Sigmoid colon (tissue), 7 donors: ENCODE data around the gene HOXD12. TPM values are rescaled to one million over a fixed set of nuclear protein-coding genes. Genes with fewer than 3 reads are reported as not detected.
A peak's percentile ranks its signal among the peaks of the same experiment; 100 is the strongest.

Experiments used
- DNase-seq: peaks from one replicate; pipeline ENCODE4 v3.0.0-alpha.2; 2019
- H3K27ac ChIP-seq, 4 donors: fragments of 200-600 bp; sonication (generic); one replicate each; pipeline ENCODE4 v1.5.1; 2016 to 2019; ENCODE audit warnings: mild to moderate bottlenecking in 1 of 4
- H3K27me3 ChIP-seq, 3 donors: fragments of 200-600 bp; sonication (generic); one replicate each; pipeline ENCODE4 v1.5.1; 2019; ENCODE audit warnings: mild to moderate bottlenecking in 1 of 3
- H3K36me3 ChIP-seq, 4 donors: fragments of 200-600 bp; sonication (generic); one replicate each; pipeline ENCODE4 v1.5.1; 2016 to 2019
- H3K4me1 ChIP-seq, 4 donors: fragments of 200-600 bp; sonication (generic); one replicate each; pipeline ENCODE4 v1.5.1; 2017 to 2019
- H3K4me3 ChIP-seq, 4 donors: fragments of 200-600 bp; sonication (generic); one replicate each; pipeline ENCODE4 v1.5.1; 2017 to 2019; ENCODE audit warnings: mild to moderate bottlenecking in 2 of 4, moderate library complexity in 1 of 4
- H3K9me3 ChIP-seq, 4 donors: fragments of 200-600 bp in 3 of 4; sonication (generic) in 3 of 4; one replicate each; pipeline versions ENCODE4 v1.5.1 to v1.6.1; 2013 to 2019
- CTCF ChIP-seq, 4 experiments: fragments of 450-650 bp in 3 of 4; fragments of 200-600 bp in 1 of 4; IDR thresholded peaks; one replicate each; pipeline ENCODE4 v1.5.1; 2016 to 2019; ENCODE audit warnings: antibody characterized with exemption in 4 of 4, mild to moderate bottlenecking in 3 of 4, moderate library complexity in 2 of 4
- EP300 ChIP-seq, 4 donors: sonication (generic); formaldehyde crosslinking; IDR thresholded peaks; one replicate each; pipeline ENCODE4 v1.6.1; 2017; ENCODE audit warnings: antibody characterized with exemption in 4 of 4
- POLR2A ChIP-seq, 2 donors: fragments of 450-650 bp; IDR thresholded peaks; one replicate each; pipeline ENCODE4 v1.6.1; 2016; ENCODE audit warnings: antibody characterized with exemption in 2 of 2, mild to moderate bottlenecking in 2 of 2, moderate library complexity in 2 of 2
- POLR2AphosphoS5 ChIP-seq, 4 donors: sonication (generic); formaldehyde crosslinking; IDR thresholded peaks; one replicate each; pipeline ENCODE4 v1.6.1; 2017; ENCODE audit warnings: antibody characterized with exemption in 4 of 4
- WGBS, 2 donors: extraction: QIAGEN DNeasy Blood & Tissue Kit; methylation state at CpG; one replicate each; pipeline ENCODE4 v1.1.7; 2013; 5-methylcytosine and 5-hydroxymethylcytosine counted together
- intact Hi-C: fragments of 100-400 bp; cut with DNase I; formaldehyde crosslinking; loops from one replicate; pipeline ENCODE4 v1.15.1; 2023
- polyA plus RNA-seq, 3 donors: library from polyadenylated mRNA; stranded (reverse); fragments of 200-250 nt; gene quantifications; one replicate each; pipeline ENCODE4 v1.2.3, GENCODE V29; 2013
- total RNA-seq, 4 donors: library from RNA; depleted of rRNA; stranded (reverse); fragments of >200 nt; gene quantifications; one replicate each; pipeline ENCODE4 v1.1.0, GENCODE V29; 2016
- donor health status: healthy with polysubstance abuse.
- donor health status: Bipolar disorder and iron deficiency.
- donor health status: healthy.

HOXD12 gene
- total and polyA plus RNA-seq, 7 donors, result 0.15 to 1.8 (median 1.5) TPM; not detected in 3

- no peak overlapping the region for H3K27ac ChIP-seq
- TF ChIP-seq EP300 (IDR thresholded peaks at IDR 0.05) (no peak), CTCF (IDR thresholded peaks at IDR 0.05) (no peak), POLR2A (IDR thresholded peaks at IDR 0.05) (no peak), POLR2AphosphoS5 (IDR thresholded peaks at IDR 0.05) (no peak)
- intact Hi-C loops, result no loop called here
- peaks cover 0 to 17% (median 6%) of the 10 kb centered on the region in 4 donors for H3K4me1 ChIP-seq
- DNase-seq, result no peak
- H3K36me3 ChIP-seq, result peaks cover 0 to 12% (median 0%) of the 10 kb centered on the region in 4 donors
- H3K27me3 ChIP-seq, result peaks cover 0 to 57% (median 4%) of the 10 kb centered on the region in 3 donors
- 52 to 72% methylated on average over 13 of the region's 13 CpGs for WGBS, 2 donors
- no peaks in the 10 kb centered on the region for H3K9me3 ChIP-seq
- H3K4me3 ChIP-seq, result no peak overlapping the region
Observed at GRCh38 chr2:176120364-176121189, 21.0 kb downstream of the HOXD12 start.

DNA sequence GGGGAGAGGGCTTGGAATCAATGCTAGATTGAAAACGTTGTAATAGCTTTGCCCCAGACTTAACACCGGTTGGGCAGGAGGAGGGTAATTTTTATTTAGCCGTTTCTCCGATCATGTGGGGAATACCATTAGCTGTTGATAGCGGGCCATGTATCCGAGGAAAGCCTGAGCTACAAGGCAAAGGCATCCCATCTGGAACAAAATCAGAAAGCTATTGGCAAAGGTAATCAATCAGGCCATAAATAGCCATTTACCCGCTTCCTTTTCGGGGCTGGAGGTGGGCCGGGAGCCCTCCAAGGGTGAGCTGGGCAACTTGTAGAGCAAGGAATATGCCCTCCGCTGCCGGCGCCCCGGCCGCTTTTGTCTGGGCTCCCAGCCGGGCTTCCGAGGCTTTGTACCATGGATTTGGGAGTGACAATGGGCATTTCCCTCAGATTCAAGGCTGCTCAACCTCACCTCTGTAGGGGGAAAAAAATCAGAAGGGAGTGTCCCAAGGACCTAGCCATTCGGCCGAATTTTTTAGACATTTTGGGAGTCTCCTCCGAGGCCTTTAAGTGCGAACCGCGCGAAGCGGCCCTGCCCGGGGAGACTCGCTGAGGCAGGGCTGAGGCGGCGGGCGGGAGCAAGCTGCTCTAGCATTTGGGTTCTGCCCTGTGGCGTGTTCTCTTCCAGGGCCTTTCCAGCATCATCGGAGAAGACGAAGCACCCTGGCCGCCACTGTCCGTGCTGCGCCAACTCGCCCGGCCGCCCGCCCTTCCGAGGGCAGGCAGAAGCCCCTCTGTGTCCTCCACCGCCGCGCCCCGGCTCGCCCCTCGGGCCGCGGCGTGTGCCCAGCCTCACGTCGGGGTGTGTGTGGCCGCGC lies 21.8 kb downstream of the HOXD12 start:
- WGBS, 2 donors, result 42 to 46% methylated on average over 53 of the region's 53 CpGs
- no peak for TF ChIP-seq EP300 (IDR thresholded peaks at IDR 0.05)
- no peak for TF ChIP-seq POLR2AphosphoS5 (IDR thresholded peaks at IDR 0.05)
- TF ChIP-seq POLR2A (IDR thresholded peaks at IDR 0.05), result no peak
- no peak for TF ChIP-seq CTCF (IDR thresholded peaks at IDR 0.05)
- H3K27me3 ChIP-seq, result peaks cover 0 to 50% (median 4%) of the 10 kb centered on the region in 3 donors
- peak overlapping the region in 2 of 4 donors; percentile 64 to 73 for H3K27ac ChIP-seq
- no peaks in the 10 kb centered on the region for H3K9me3 ChIP-seq
- intact Hi-C loops, result no loop called here
- peak; percentile 40 for DNase-seq
- H3K4me3 ChIP-seq, result peak overlapping the region in 2 of 4 donors; percentile 57
- peaks cover 0 to 12% (median 0%) of the 10 kb centered on the region in 4 donors for H3K36me3 ChIP-seq
- H3K4me1 ChIP-seq, result peaks cover 0 to 11% (median 6%) of the 10 kb centered on the region in 4 donors

DNA sequence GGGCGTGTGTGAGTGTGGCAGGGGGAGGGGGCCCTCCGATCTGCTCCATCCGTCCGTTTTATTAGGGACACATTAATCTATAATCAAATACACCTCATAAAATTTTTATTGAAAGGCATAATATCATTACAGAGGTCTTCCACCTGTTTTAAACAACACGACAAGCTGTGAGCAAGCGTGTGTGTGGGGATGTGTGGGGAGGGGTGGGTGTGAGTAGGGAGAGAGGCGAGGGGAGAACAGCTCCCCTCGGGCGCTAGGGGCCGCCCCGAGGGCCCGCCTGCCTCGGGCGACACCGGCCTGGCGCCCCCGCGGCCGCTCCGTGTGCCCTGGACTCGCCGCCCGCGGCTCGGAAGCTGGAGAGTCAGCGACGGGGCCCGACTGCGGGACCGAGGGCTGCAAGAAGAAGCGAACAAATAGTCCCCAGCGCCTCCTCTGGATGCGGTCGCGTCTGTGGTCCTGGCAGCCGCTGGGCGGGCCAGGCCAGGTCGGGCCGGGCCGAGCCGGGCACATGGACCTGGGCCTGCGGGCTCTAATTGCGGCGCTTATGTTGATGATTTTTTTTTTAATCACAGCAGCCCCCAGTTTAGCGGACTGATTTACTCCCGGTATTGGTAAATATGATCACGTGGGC lies 22.6 kb downstream of the HOXD12 start:
- peaks cover 0 to 12% (median 6%) of the 10 kb centered on the region in 4 donors for H3K4me1 ChIP-seq
- intact Hi-C loops, result no loop called here
- H3K36me3 ChIP-seq, result peaks cover 0 to 12% (median 0%) of the 10 kb centered on the region in 4 donors
- DNase-seq, result no peak
- H3K27me3 ChIP-seq, result peaks cover 1 to 48% (median 3%) of the 10 kb centered on the region in 3 donors
- TF ChIP-seq EP300 (IDR thresholded peaks at IDR 0.05), result no peak
- no peak for TF ChIP-seq POLR2A (IDR thresholded peaks at IDR 0.05)
- TF ChIP-seq POLR2AphosphoS5 (IDR thresholded peaks at IDR 0.05), result no peak
- TF ChIP-seq CTCF (IDR thresholded peaks at IDR 0.05), result no peak
- H3K9me3 ChIP-seq, result no peaks in the 10 kb centered on the region
- 3 to 8% methylated on average over 47 of the region's 47 CpGs for whole genome bisulfite sequencing, 2 donors
- H3K4me3 ChIP-seq, result peak overlapping the region; percentile 26 to 57 (median 52)
- peak overlapping the region in 3 of 4 donors; percentile 48 to 73 (median 64) for H3K27ac ChIP-seq

- peaks cover 0 to 15% (median 4%) of the 10 kb centered on the region in 4 donors for H3K4me1 ChIP-seq
- peaks cover 0 to 12% (median 0%) of the 10 kb centered on the region in 4 donors for H3K36me3 ChIP-seq
- peak; percentile 87 for DNase-seq
- TF ChIP-seq EP300 (IDR thresholded peaks at IDR 0.05) (no peak), CTCF (IDR thresholded peaks at IDR 0.05) (no peak), POLR2AphosphoS5 (IDR thresholded peaks at IDR 0.05) (peak in 3 of 4 donors; percentile 30 to 58 (median 51)), POLR2A (IDR thresholded peaks at IDR 0.05) (no peak)
- intact Hi-C loops, result no loop called here
- peaks cover 0 to 48% (median 7%) of the 10 kb centered on the region in 3 donors for H3K27me3 ChIP-seq
- H3K27ac ChIP-seq, result peak within 1 kb of the TSS in 3 of 4 donors; percentile 48 to 73 (median 64)
- H3K4me3 ChIP-seq, result peak within 1 kb of the TSS; percentile 26 to 57 (median 52)
- no peaks in the 10 kb centered on the region for H3K9me3 ChIP-seq
- 2 to 6% methylated on average over 84 of the region's 84 CpGs for WGBS, 2 donors
Observed at GRCh38 chr2:176122683-176123410, 23.3 kb downstream of the HOXD12 start, which contains the start of gene HOXD9. HOXD9 (plus strand) TSS chr2:176122719; CDS start chr2:176122769, 50 bp downstream.
